Upper lobe of right lung (tissue), 1 donor: ENCODE data around the gene CMTM6. TPM values are rescaled to one million over a fixed set of nuclear protein-coding genes. Genes with fewer than 3 reads are reported as not detected.
"Not testable (repeated sequence)": the region's sequence is repeated elsewhere in the genome, so short reads cannot be mapped to it uniquely, and the experiment has no call there.

ENCODE experiments used
- ATAC-seq: fragments of 200-7000 bp; cut with Tn5 transposase; one replicate; pipeline ENCODE4 v1.9.1; 2020; ENCODE audit warnings: mild to moderate bottlenecking, moderate library complexity
- DNase-seq: peaks from one replicate; pipeline ENCODE4 v3.0.0-alpha.2; 2020
- H3K27ac ChIP-seq: fragments of 200-600 bp; one replicate; pipeline ENCODE4 v1.8.0; 2022
- H3K27me3 ChIP-seq: fragments of 200-600 bp; one replicate; pipeline ENCODE4 v1.8.0; 2022; ENCODE audit warnings: mild to moderate bottlenecking
- H3K36me3 ChIP-seq: fragments of 200-600 bp; one replicate; pipeline ENCODE4 v1.8.0; 2022
- H3K4me1 ChIP-seq: fragments of 200-600 bp; one replicate; pipeline ENCODE4 v1.8.0; 2022
- H3K4me3 ChIP-seq: fragments of 200-600 bp; one replicate; pipeline ENCODE4 v1.8.0; 2022; ENCODE audit warnings: mild to moderate bottlenecking
- H3K9me3 ChIP-seq: fragments of 200-600 bp; one replicate; pipeline ENCODE4 v1.8.0; 2022
- intact Hi-C: fragments of 100-400 bp; cut with DNase I; formaldehyde crosslinking; loops from one replicate; pipeline ENCODE4 v1.11.0; 2022
- total RNA-seq: library from RNA; stranded (reverse); fragmentation: NEBNext Ultra II Directional; extraction: Animal tissue kit (Norgen Biotek cat#: 25700); gene quantifications from one replicate; pipeline ENCODE4 v1.2.1, GENCODE V29; 2021
- TF ChIP-seq, protein P1 (sequence below): fragments of 200-600 bp; IDR thresholded peaks from one replicate; pipeline ENCODE4 v1.8.0; 2022; ENCODE audit warnings: antibody characterized with exemption
- donor health status: DM: no; HTN: yes; CAD: no; lungs with severe emphysema.

Gene CMTM6
- total RNA-seq, 1 donor from 2014 or later, result 58.9 TPM

DNA sequence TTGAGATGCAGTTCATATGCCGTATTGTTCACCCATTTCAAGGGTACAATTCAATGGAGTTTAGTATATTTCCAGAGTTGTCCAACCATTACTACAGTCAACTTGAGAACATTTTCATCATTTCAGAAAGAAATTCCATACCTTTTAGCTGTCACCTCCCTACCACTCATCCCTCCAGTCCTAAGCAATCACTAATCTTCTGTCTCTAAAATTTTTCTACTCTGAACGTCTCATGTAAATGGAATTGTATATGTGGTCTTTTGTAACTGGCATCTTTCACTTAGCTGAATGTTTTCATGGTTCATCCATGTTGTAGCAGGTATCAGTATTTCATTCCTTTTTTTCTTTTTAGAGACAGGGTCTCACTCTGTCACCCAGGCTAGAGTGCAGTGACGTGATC is 59.9 kb downstream of the CMTM6 start:
- Histone ChIP-seq H3K36me3 (no peaks in the 10 kb centered on the region), H3K4me1 (peaks cover 3% of the 10 kb centered on the region), H3K9me3 (no peaks in the 10 kb centered on the region), H3K4me3 (no peak overlapping the region), H3K27ac (no peak overlapping the region), H3K27me3 (no peaks in the 10 kb centered on the region)
- TF ChIP-seq, protein P1, sequence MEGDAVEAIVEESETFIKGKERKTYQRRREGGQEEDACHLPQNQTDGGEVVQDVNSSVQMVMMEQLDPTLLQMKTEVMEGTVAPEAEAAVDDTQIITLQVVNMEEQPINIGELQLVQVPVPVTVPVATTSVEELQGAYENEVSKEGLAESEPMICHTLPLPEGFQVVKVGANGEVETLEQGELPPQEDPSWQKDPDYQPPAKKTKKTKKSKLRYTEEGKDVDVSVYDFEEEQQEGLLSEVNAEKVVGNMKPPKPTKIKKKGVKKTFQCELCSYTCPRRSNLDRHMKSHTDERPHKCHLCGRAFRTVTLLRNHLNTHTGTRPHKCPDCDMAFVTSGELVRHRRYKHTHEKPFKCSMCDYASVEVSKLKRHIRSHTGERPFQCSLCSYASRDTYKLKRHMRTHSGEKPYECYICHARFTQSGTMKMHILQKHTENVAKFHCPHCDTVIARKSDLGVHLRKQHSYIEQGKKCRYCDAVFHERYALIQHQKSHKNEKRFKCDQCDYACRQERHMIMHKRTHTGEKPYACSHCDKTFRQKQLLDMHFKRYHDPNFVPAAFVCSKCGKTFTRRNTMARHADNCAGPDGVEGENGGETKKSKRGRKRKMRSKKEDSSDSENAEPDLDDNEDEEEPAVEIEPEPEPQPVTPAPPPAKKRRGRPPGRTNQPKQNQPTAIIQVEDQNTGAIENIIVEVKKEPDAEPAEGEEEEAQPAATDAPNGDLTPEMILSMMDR, result no peak
- DNase-seq (no peak), ATAC-seq (no peak)
- intact Hi-C loops, result no loop called here

DNA sequence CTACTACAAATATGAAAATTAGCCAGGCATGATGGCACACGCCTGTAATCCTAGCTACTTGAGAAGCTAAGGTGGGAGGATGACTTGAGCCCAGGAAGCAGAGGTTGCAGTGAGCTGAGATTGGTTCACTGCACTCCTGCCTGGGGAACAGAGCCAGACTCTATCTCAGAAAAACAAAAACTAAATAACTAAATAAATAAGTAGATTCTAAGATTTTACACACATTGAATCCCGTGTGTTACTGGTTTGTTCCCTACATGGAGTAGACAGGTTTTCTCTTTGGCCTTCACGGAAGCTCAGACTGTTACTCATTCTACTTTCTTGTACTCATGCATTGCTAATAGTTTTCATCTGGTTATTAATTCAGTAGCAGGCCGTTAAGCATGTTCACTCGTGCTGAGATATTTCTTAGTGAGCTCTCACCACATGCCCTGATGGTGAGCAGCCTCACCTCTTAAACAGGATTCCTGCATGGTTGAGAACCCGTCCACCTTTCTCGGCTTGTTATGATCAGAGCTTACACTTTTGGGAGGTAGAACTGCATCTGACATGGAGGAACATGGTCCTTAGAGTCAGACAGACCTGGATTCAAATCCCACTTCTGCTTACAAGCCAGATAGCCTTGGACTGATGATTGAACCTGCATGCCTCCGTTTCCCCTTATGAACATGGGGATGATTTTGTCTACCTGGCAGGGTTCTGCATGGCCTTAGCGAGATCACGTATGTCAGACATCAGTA is 61.9 kb downstream of the CMTM6 start:
- Histone ChIP-seq H3K27me3 (no peaks in the 10 kb centered on the region), H3K4me3 (no peak overlapping the region), H3K9me3 (no peaks in the 10 kb centered on the region), H3K4me1 (no peaks in the 10 kb centered on the region), H3K36me3 (no peaks in the 10 kb centered on the region), H3K27ac (no peak overlapping the region)
- TF ChIP-seq, protein P1, result no peak
- no peak for ATAC-seq
- intact Hi-C loops, result no loop called here
- DNase-seq, result no peak

DNA sequence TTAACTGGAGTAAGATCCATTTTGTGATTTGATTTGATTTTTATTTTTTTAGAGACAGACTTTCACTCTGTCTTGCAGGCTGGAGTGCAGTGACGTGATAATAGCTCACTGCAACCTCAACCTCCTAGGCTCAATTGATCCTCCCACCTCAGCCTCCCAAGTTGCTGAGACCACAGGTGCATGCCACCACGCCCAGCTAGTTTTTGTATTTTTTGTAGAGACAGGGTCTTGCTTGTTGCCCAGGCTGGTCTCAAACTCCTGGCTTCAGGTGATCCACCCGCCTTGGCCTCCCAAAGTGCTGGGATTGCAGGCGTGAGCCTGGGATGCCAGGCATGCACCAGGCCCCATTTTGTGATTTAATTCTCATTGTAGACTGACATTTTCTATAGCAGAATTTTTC is 63.2 kb downstream of the CMTM6 start:
- H3K36me3 ChIP-seq, ATAC-seq, H3K4me3 ChIP-seq, intact Hi-C loops, H3K4me1 ChIP-seq, DNase-seq, H3K27me3 ChIP-seq, H3K27ac ChIP-seq, H3K9me3 ChIP-seq: not testable (repeated sequence)

DNA sequence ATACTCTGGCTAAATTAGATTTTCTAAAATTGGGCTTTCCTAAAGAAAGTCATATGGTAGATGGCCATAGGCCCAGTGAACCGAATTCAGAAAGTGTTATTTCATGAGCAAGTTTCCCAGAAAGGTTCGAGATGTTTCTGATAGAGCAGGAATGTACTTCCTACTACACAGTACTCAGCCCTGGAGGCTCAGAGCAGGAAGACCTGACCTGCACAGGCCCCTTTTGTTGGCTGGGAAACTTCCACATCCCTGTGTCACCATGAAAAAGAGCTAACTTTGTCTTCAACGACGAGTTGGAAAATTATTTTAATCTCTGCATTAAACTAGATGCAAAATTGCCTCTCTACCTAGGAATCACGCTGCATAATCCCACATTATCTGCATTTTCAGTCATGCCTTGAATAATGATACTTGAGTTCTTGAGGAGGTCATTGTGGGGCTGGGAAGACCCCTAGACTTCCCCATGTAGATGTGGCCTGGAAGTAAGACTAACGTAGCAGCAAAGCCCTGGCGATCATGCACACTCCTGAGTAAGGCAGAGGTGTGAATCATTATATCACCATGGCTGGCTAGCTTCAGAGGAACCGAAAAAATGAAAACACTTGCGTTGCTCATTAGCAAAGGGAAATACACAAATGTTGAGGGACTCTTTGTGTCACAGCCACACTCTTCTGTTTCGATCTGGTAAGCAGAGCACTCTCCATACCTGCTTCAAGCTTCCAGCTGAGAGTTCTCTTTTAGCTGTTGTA is 63.9 kb downstream of the CMTM6 start:
- no peaks in the 10 kb centered on the region for H3K36me3 ChIP-seq
- H3K9me3 ChIP-seq, result no peaks in the 10 kb centered on the region
- no peak for DNase-seq
- no peak for ATAC-seq
- intact Hi-C loops, result no loop called here
- H3K4me3 ChIP-seq, result no peak overlapping the region
- TF ChIP-seq, protein P1, result no peak
- no peak overlapping the region for H3K27ac ChIP-seq
- H3K4me1 ChIP-seq, result no peaks in the 10 kb centered on the region
- H3K27me3 ChIP-seq, result no peaks in the 10 kb centered on the region

DNA sequence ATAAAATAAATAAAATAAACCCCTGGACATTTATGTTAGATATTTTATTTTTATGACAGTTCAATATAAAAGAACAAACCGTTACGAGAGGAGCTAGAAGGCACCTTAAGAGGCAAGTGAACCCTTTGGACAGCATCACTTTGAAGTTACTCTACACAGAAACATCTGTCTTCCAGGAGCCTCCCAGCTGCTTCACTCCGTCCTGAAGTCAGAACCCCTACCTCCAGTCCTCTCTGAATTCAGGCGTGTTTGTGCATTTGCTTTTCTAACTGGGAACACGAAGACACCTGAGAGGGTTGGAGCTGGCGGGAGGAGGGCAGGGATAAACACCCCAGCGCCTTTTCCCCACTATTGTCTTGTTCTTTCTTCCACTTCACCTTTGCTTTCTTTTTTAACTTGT is 64.8 kb downstream of the CMTM6 start:
- DNase-seq (no peak), ATAC-seq (no peak)
- H3K9me3 ChIP-seq, result no peaks in the 10 kb centered on the region
- no peak overlapping the region for H3K4me3 ChIP-seq
- TF ChIP-seq, protein P1, result no peak
- H3K27ac ChIP-seq, result no peak overlapping the region
- H3K36me3 ChIP-seq, result no peaks in the 10 kb centered on the region
- intact Hi-C loops, result no loop called here
- H3K4me1 ChIP-seq, result peaks cover 5% of the 10 kb centered on the region
- no peaks in the 10 kb centered on the region for H3K27me3 ChIP-seq

DNA sequence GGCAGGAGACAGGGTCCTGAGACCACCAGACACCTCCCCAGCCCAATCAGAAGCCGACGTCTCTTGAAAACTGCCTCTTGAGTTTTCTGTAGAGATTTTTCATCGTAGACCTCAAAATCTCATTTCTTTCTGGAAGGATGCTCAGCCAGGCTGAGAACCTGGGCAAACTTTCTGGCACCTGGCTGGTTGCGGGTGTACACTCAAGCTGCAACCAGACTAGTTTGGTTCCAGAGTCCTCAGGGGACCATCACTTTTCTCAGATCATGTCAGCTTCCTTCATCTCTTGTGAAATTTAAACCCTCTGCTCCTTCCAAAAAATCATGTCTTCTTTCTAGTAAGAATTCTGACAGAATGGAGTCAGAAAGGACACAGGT is 65.8 kb downstream of the CMTM6 start:
- no peaks in the 10 kb centered on the region for H3K27me3 ChIP-seq
- H3K4me1 ChIP-seq, result peaks cover 6% of the 10 kb centered on the region
- H3K36me3 ChIP-seq, result no peaks in the 10 kb centered on the region
- H3K9me3 ChIP-seq, result no peaks in the 10 kb centered on the region
- TF ChIP-seq, protein P1, result no peak
- intact Hi-C loops, result no loop called here
- no peak overlapping the region for H3K27ac ChIP-seq
- DNase-seq, result no peak
- no peak for ATAC-seq
- no peak overlapping the region for H3K4me3 ChIP-seq
